SK-N-SH (cell line): Measurements from ENCODE around the gene TJP3. TPM values are rescaled to one million over a fixed set of nuclear protein-coding genes. Genes with fewer than 3 reads are reported as not detected.

Experiments
- CTCF ChIA-PET: fragments of 300-600, 350-600 bp; formaldehyde crosslinking; extraction: SDS; loops from one replicate; lab custom pipeline; 2021; lab: Yijun Ruan, JAX
- POLR2A ChIA-PET: fragments of 350-600 bp; sonication (Branson Sonifier 250); formaldehyde crosslinking; extraction: SDS; loops from one replicate; lab custom pipeline; 2020; ENCODE audit warnings: antibody characterized with exemption, inconsistent platforms; lab: Yijun Ruan, JAX
- DNase-seq: peaks from one replicate; pipeline ENCODE4 v3.0.0; 2012
- H2AFZ ChIP-seq: fragments of 200-600 bp; sonication (generic); 2 replicates; pipeline ENCODE4 v1.8.1; 2016; ENCODE audit warnings: antibody characterized with exemption, mild to moderate bottlenecking, low read depth
- H3F3A ChIP-seq: fragments of 200-600 bp; sonication (generic); replicated peaks from 2 replicates; pipeline ENCODE3; 2016; ENCODE audit warnings: antibody characterized with exemption, mild to moderate bottlenecking; ENCODE audit not compliant: insufficient read depth
- H3K27ac ChIP-seq, 2 experiments: fragments of 200-500 bp in 1 of 2; fragments of 200-600 bp in 1 of 2; sonication (Bioruptor generic) in 1 of 2; sonication (generic), shearing (Covaris generic) in 1 of 2; 2 replicates each; pipeline versions ENCODE4 v1.5.1 to v1.6.1; 2014 to 2016; ENCODE audit warnings: low read depth in 2 of 2, inconsistent platforms in 1 of 2, low read length in 1 of 2, mild to moderate bottlenecking in 1 of 2, mixed read lengths in 1 of 2
- H3K27me3 ChIP-seq: fragments of 200-600 bp; sonication (generic), shearing (Covaris generic); 2 replicates; pipeline ENCODE4 v1.6.1; 2016; ENCODE audit warnings: mixed run types; ENCODE audit not compliant: insufficient read depth
- H3K36me3 ChIP-seq, 2 experiments: fragments of 200-500 bp in 1 of 2; fragments of 200-600 bp in 1 of 2; sonication (Bioruptor generic) in 1 of 2; sonication (generic) in 1 of 2; replicated peaks in 1 of 2; 2 replicates each; pipeline versions ENCODE3 to v1.5.1; 2014 to 2016; ENCODE audit warnings: low read length in 1 of 2, mild to moderate bottlenecking in 1 of 2; ENCODE audit not compliant: insufficient read depth in 2 of 2, control insufficient read depth in 1 of 2
- H3K4me1 ChIP-seq, 2 experiments: fragments of 200-500 bp in 1 of 2; fragments of 200-600 bp in 1 of 2; sonication (Bioruptor generic) in 1 of 2; sonication (generic), shearing (Covaris generic) in 1 of 2; 2 replicates each; pipeline versions ENCODE4 v1.5.1 to v1.6.1; 2014 to 2016; ENCODE audit warnings: low read depth in 1 of 2, low read length in 1 of 2, mixed run types in 1 of 2; ENCODE audit not compliant: insufficient read depth in 2 of 2, control insufficient read depth in 1 of 2
- H3K4me2 ChIP-seq: fragments of 200-600 bp; sonication (generic), shearing (Covaris generic); 2 replicates; pipeline ENCODE4 v1.6.1; 2017; ENCODE audit warnings: mixed run types
- H3K4me3 ChIP-seq, 2 experiments: fragments of 200-500 bp in 1 of 2; fragments of 200-600 bp in 1 of 2; sonication (Bioruptor generic) in 1 of 2; sonication (generic), shearing (Covaris generic) in 1 of 2; 2 replicates each; pipeline versions ENCODE4 v1.5.1 to v1.8.1; 2014 to 2016; ENCODE audit warnings: low read depth in 2 of 2, inconsistent platforms in 1 of 2, low read length in 1 of 2, mild to moderate bottlenecking in 1 of 2, mixed read lengths in 1 of 2, moderate library complexity in 1 of 2
- H3K79me2 ChIP-seq: fragments of 200-600 bp; sonication (generic); 2 replicates; pipeline ENCODE4 v1.8.1; 2017; ENCODE audit warnings: mild to moderate bottlenecking; ENCODE audit not compliant: insufficient read depth
- H3K9ac ChIP-seq: fragments of 200-600 bp; sonication (generic); 2 replicates; pipeline ENCODE4 v1.6.1; 2017; ENCODE audit warnings: mixed run types
- H3K9me2 ChIP-seq: fragments of 200-600 bp; sonication (generic); 2 replicates; pipeline ENCODE4 v1.6.1; 2017; ENCODE audit warnings: mixed run types
- H3K9me3 ChIP-seq: fragments of 200-600 bp; sonication (generic); 2 replicates; pipeline ENCODE4 v1.6.1; 2017; ENCODE audit warnings: mixed run types, mild to moderate bottlenecking, moderate library complexity
- H4K20me1 ChIP-seq: fragments of 200-600 bp; sonication (generic); 2 replicates; pipeline ENCODE4 v1.6.1; 2017; ENCODE audit warnings: mild to moderate bottlenecking, mixed run types; ENCODE audit not compliant: insufficient read depth
- ELF1 ChIP-seq: IDR thresholded peaks from 2 replicates; pipeline ENCODE4 v1.4.0; 2012
- EP300 ChIP-seq, 2 experiments: IDR thresholded peaks; 2 replicates each; pipeline versions ENCODE4 v1.4.0 to v1.6.1; 2012; ENCODE audit warnings: borderline replicate concordance in 1 of 2, low read depth in 1 of 2, low read length in 1 of 2
- EZH2phosphoT487 ChIP-seq: fragments of 200-600 bp; sonication (generic); IDR thresholded peaks from 2 replicates; pipeline ENCODE4 v1.6.1; 2017; ENCODE audit warnings: low read depth, mixed run types, mild to moderate bottlenecking, antibody characterized with exemption, moderate library complexity, borderline replicate concordance
- GABPA ChIP-seq: IDR thresholded peaks from 2 replicates; pipeline ENCODE4 v1.4.0; 2012; ENCODE audit warnings: low read depth, mild to moderate bottlenecking
- JUND ChIP-seq: IDR thresholded peaks from 2 replicates; pipeline ENCODE4 v1.4.0; 2012
- MEF2A ChIP-seq: IDR thresholded peaks from 2 replicates; pipeline ENCODE4 v1.4.0; 2012; ENCODE audit warnings: low read depth, borderline replicate concordance
- POLR2AphosphoS5 ChIP-seq: IDR thresholded peaks from 2 replicates; pipeline ENCODE4 v1.6.1; 2012; ENCODE audit warnings: low read depth, low read length
- RCOR1 ChIP-seq: fragments of 150-350 bp; IDR thresholded peaks from 2 replicates; pipeline ENCODE4 v1.6.1; 2017; ENCODE audit warnings: antibody characterized with exemption, low read length
- RFX5 ChIP-seq: IDR thresholded peaks from 2 replicates; pipeline ENCODE4 v1.6.1; 2012; ENCODE audit warnings: mild to moderate bottlenecking, improper control_type of control experiment, low read length
- TAF1 ChIP-seq: IDR thresholded peaks from 2 replicates; pipeline ENCODE4 v1.6.1; 2012; ENCODE audit warnings: low read depth, mild to moderate bottlenecking, low read length, moderate library complexity, borderline replicate concordance
- WGBS: methylation state at CpG from one replicate; pipeline ENCODE4 v1.1.6; 2017; ENCODE audit warnings: low lambda C conversion rate; 5-methylcytosine and 5-hydroxymethylcytosine counted together
- polyA plus RNA-seq, 3 experiments: library from polyadenylated mRNA; depleted of rRNA; stranded (reverse); fragments of >200 nt; gene quantifications; 2 replicates each; pipeline ENCODE4 v1.2.3, GENCODE V29; 2012
- TF ChIP-seq, protein P1 (sequence below): fragments of 150-350 bp; IDR thresholded peaks from 2 replicates; pipeline ENCODE4 v1.6.1; 2016; ENCODE audit warnings: mild to moderate bottlenecking, low read depth, low read length
- TF ChIP-seq, protein P2 (sequence below): IDR thresholded peaks from 2 replicates; pipeline ENCODE4 v1.6.1; 2012; ENCODE audit warnings: mild to moderate bottlenecking, low read depth, low read length, moderate library complexity

TJP3 gene
- polyA plus RNA-seq, 1 of the 3 experiments (the other 2 are of a cell fraction) = 0.36 TPM

DNA sequence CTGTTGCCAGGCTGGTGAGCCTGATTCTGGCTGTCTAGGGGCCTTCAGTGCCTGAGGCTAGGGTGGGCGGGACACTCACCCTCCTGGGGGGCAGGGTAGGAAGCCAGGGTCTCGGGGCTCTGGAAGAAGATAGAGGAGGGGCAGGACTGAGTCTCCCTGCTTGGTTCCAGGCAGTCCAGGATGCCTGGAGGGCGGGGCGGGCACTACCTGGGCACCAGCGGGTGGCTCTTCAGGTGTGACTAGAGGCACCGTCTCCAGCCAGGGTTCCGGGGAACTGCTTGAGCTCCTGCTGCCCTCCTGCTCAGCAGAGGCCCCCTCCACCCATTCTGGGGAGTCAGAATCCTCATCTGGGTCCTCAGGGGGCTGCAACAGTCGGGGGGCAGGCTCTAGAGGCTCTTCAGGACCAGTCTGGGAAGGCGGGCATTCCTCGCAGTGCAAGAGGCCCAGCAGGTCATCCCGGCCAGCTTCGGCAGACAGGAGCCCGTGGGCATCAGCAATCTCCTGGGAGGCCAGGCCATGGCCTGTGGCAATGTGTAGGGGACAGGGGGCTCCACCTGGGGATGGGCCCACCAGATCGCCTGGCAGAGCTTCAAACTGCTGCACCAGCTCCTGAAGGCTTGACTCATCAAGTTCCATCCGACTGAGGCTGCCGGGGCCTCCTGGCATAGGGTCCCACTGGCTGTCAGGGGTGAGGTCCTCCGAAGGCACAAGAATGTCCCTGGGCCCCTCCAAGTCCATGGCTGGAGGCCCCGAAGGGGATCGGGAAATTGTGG is 51.5 kb downstream of the TJP3 start:
- Histone ChIP-seq H3K27ac (no peak overlapping the region), H3K36me3 (peaks cover 0 to 3% of the 10 kb centered on the region in 2 experiments), H3K27me3 (no peaks in the 10 kb centered on the region), H3K9ac (no peak overlapping the region), H4K20me1 (no peaks in the 10 kb centered on the region), H3K9me2 (no peaks in the 10 kb centered on the region), H3K9me3 (no peaks in the 10 kb centered on the region), H3F3A (no peaks in the 10 kb centered on the region), H3K4me3 (no peak overlapping the region), H3K79me2 (peaks cover 34% of the 10 kb centered on the region), H2AFZ (no peak overlapping the region), H3K4me1 (peaks cover 7 to 9% of the 10 kb centered on the region in 2 experiments; a peak in 2 of 4 replicates), H3K4me2 (0 out of 2 replicates have a peak overlapping the region, but pooled peaks have one; percentile 92)
- ChIA-PET CTCF (interaction anchor here (1.1 kb wide), 1 partner anchor 121 kb away, joined by 3 read pairs; the partner anchor contains the start of gene ATCAY), POLR2A (no interaction called here)
- TF ChIP-seq ELF1 = no peak
- TF ChIP-seq RCOR1 = no peak
- TF ChIP-seq POLR2AphosphoS5 = no peak
- no peak for TF ChIP-seq JUND
- TF ChIP-seq MEF2A = no peak
- TF ChIP-seq, protein P1, sequence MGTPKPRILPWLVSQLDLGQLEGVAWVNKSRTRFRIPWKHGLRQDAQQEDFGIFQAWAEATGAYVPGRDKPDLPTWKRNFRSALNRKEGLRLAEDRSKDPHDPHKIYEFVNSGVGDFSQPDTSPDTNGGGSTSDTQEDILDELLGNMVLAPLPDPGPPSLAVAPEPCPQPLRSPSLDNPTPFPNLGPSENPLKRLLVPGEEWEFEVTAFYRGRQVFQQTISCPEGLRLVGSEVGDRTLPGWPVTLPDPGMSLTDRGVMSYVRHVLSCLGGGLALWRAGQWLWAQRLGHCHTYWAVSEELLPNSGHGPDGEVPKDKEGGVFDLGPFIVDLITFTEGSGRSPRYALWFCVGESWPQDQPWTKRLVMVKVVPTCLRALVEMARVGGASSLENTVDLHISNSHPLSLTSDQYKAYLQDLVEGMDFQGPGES = no peak
- no peak for TF ChIP-seq RFX5
- TF ChIP-seq GABPA = no peak
- no peak for TF ChIP-seq EZH2phosphoT487
- TF ChIP-seq, protein P2, sequence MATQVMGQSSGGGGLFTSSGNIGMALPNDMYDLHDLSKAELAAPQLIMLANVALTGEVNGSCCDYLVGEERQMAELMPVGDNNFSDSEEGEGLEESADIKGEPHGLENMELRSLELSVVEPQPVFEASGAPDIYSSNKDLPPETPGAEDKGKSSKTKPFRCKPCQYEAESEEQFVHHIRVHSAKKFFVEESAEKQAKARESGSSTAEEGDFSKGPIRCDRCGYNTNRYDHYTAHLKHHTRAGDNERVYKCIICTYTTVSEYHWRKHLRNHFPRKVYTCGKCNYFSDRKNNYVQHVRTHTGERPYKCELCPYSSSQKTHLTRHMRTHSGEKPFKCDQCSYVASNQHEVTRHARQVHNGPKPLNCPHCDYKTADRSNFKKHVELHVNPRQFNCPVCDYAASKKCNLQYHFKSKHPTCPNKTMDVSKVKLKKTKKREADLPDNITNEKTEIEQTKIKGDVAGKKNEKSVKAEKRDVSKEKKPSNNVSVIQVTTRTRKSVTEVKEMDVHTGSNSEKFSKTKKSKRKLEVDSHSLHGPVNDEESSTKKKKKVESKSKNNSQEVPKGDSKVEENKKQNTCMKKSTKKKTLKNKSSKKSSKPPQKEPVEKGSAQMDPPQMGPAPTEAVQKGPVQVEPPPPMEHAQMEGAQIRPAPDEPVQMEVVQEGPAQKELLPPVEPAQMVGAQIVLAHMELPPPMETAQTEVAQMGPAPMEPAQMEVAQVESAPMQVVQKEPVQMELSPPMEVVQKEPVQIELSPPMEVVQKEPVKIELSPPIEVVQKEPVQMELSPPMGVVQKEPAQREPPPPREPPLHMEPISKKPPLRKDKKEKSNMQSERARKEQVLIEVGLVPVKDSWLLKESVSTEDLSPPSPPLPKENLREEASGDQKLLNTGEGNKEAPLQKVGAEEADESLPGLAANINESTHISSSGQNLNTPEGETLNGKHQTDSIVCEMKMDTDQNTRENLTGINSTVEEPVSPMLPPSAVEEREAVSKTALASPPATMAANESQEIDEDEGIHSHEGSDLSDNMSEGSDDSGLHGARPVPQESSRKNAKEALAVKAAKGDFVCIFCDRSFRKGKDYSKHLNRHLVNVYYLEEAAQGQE = no peak
- no peak for TF ChIP-seq EP300 (IDR thresholded peaks at IDR 0.05; ENCODE audit: borderline replicate concordance in 1 of 2, low read depth in 1 of 2, low read length in 1 of 2)
- TF ChIP-seq TAF1 = no peak
- DNase-seq = no peak
- WGBS = 91% methylated on average over 9 of the region's 19 CpGs
